ENCODE results near the gene FAM216B. TPM values are rescaled to one million over a fixed set of nuclear protein-coding genes. Genes with fewer than 3 reads are reported as not detected.

The FAM216B gene
- total RNA-seq, 1 donor from 2014 or later, result not detected

DNA sequence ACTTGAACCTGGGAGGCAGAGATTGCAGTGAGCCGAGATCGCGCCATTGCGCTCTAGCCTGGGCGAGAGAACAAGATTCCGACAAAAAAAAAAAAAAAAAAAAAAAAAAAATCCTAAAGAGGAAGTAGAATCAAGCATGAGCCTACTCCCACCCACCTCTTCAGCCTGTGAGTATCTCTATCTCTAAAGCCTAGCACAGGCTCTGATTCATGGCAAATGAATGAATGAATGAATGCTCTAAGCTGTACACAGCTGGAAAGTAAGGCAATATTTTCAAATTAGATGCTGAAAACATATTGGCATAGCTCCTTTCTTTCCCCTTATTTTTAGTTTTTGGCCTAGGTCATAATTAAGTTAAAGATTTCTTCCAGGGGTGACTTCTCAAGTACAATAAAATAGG is 35.7 kb upstream of the FAM216B start:
- Histone ChIP-seq H3K27ac (ENCODE audit: low read depth, low read length) (no peak overlapping the region), H3K27me3 (ENCODE audit: insufficient read depth, low read length) (peaks cover 7% of the 10 kb centered on the region), H3K79me2 (ENCODE audit: insufficient read depth, low read length) (no peaks in the 10 kb centered on the region), H4K20me1 (ENCODE audit: insufficient read depth, low read length) (no peaks in the 10 kb centered on the region), H3K4me2 (ENCODE audit: low read length) (peak overlapping the region; percentile 8), H2AFZ (ENCODE audit: low read depth, low read length) (no peak overlapping the region), H3K9me3 (ENCODE audit: insufficient read depth, low read depth, low read length) (no peaks in the 10 kb centered on the region), H3K4me3 (ENCODE audit: insufficient read depth, low read depth, low read length) (no peak overlapping the region), H3K4me1 (ENCODE audit: insufficient read depth, low read length) (peaks cover 15% of the 10 kb centered on the region), H3K9ac (ENCODE audit: low read length) (no peak overlapping the region), H3K36me3 (ENCODE audit: insufficient read depth, low read length) (no peaks in the 10 kb centered on the region)
- DNase-seq (ENCODE audit: low read depth), result no peak
- peaks cover 13% of the 10 kb centered on the region for H3K4me1 Mint-ChIP-seq (ENCODE audit: low read depth, unreplicated experiment)
- no peak for FAIRE-seq
- TF ChIP-seq, protein P1, sequence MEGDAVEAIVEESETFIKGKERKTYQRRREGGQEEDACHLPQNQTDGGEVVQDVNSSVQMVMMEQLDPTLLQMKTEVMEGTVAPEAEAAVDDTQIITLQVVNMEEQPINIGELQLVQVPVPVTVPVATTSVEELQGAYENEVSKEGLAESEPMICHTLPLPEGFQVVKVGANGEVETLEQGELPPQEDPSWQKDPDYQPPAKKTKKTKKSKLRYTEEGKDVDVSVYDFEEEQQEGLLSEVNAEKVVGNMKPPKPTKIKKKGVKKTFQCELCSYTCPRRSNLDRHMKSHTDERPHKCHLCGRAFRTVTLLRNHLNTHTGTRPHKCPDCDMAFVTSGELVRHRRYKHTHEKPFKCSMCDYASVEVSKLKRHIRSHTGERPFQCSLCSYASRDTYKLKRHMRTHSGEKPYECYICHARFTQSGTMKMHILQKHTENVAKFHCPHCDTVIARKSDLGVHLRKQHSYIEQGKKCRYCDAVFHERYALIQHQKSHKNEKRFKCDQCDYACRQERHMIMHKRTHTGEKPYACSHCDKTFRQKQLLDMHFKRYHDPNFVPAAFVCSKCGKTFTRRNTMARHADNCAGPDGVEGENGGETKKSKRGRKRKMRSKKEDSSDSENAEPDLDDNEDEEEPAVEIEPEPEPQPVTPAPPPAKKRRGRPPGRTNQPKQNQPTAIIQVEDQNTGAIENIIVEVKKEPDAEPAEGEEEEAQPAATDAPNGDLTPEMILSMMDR (IDR thresholded peaks at IDR 0.05; ENCODE audit: insufficient read depth, low read depth, low read length), result no peak
- no peak for TF ChIP-seq EZH2 (IDR thresholded peaks at IDR 0.05; ENCODE audit: insufficient read depth, low read length)
- peak overlapping the region; percentile 59 for H3K27ac Mint-ChIP-seq (ENCODE audit: unreplicated experiment)
- no peak overlapping the region for H3K4me3 Mint-ChIP-seq (ENCODE audit: unreplicated experiment)
- no peaks in the 10 kb centered on the region for H3K9me3 Mint-ChIP-seq (ENCODE audit: unreplicated experiment)
- peaks cover 2% of the 10 kb centered on the region for H3K27me3 Mint-ChIP-seq (ENCODE audit: low read depth, unreplicated experiment)
- H3K36me3 Mint-ChIP-seq (ENCODE audit: low read depth, unreplicated experiment), result peaks cover 2% of the 10 kb centered on the region

DNA sequence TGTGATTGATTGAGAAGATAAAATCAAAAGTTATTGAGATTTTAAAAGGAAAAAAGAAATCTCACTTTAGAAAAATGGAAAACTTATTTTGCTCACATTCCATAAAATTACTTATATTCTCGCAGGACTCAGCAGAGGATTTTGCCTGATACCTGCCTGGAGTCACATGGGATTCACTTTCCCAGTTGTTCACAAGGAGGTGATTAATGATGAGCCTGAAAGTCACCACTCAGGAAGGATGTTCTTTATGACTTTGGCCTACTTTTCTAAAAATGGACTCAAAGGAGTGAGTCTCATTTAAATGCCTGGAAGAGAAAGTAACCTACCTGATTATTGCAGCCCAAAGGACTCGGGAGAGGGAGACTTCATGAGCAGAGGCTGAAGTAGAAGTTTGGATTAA is 34.5 kb upstream of the FAM216B start:
- Histone ChIP-seq H3K27me3 (ENCODE audit: insufficient read depth, low read length) (peaks cover 7% of the 10 kb centered on the region), H3K27ac (ENCODE audit: low read depth, low read length) (peak overlapping the region; percentile 82), H2AFZ (ENCODE audit: low read depth, low read length) (no peak overlapping the region), H3K4me3 (ENCODE audit: insufficient read depth, low read depth, low read length) (no peak overlapping the region), H3K9ac (ENCODE audit: low read length) (peak overlapping the region; percentile 74), H3K36me3 (ENCODE audit: insufficient read depth, low read length) (no peaks in the 10 kb centered on the region), H3K9me3 (ENCODE audit: insufficient read depth, low read depth, low read length) (no peaks in the 10 kb centered on the region), H3K79me2 (ENCODE audit: insufficient read depth, low read length) (no peaks in the 10 kb centered on the region), H4K20me1 (ENCODE audit: insufficient read depth, low read length) (no peaks in the 10 kb centered on the region), H3K4me2 (ENCODE audit: low read length) (peak overlapping the region; percentile 68), H3K4me1 (ENCODE audit: insufficient read depth, low read length) (peaks cover 15% of the 10 kb centered on the region)
- Mint-ChIP-seq H3K4me1 (ENCODE audit: low read depth, unreplicated experiment) (peaks cover 13% of the 10 kb centered on the region), H3K4me3 (ENCODE audit: unreplicated experiment) (no peak overlapping the region), H3K27ac (ENCODE audit: unreplicated experiment) (peak overlapping the region; percentile 93), H3K36me3 (ENCODE audit: low read depth, unreplicated experiment) (peaks cover 2% of the 10 kb centered on the region), H3K9me3 (ENCODE audit: unreplicated experiment) (no peaks in the 10 kb centered on the region), H3K27me3 (ENCODE audit: low read depth, unreplicated experiment) (peaks cover 2% of the 10 kb centered on the region)
- DNase-seq (ENCODE audit: low read depth) (no peak), FAIRE-seq (no peak)
- TF ChIP-seq EZH2 (IDR thresholded peaks at IDR 0.05; ENCODE audit: insufficient read depth, low read length), result no peak
- TF ChIP-seq, protein P1 (IDR thresholded peaks at IDR 0.05; ENCODE audit: insufficient read depth, low read depth, low read length), result no peak

DNA sequence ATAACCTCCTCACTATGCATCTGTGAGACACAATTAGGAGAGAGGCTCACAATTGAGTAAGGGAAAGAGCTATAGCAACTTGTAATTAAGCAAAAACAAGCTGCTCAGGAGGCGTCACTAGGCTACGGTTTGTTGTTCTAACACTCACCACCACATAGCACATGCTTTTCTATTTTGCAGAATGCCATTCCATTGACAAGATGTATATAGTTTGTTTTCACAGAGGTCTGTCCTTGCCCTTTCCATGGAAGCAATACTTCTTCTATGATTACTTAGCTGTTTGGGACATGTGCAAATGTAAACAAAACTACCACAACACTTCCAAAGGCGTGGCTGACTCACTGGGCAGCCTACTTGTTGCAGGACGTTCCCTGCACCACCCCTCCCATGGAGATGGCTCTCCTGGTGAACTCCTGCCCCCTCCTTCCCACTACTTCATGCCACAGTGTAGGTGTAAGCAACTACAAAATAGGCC is 33.9 kb upstream of the FAM216B start:
- peak; percentile 99 for FAIRE-seq
- Histone ChIP-seq H3K9ac (ENCODE audit: low read length) (peak overlapping the region; percentile 74), H3K4me1 (ENCODE audit: insufficient read depth, low read length) (peaks cover 15% of the 10 kb centered on the region), H3K4me2 (ENCODE audit: low read length) (peak overlapping the region; percentile 68), H3K27ac (ENCODE audit: low read depth, low read length) (peak overlapping the region; percentile 82), H3K9me3 (ENCODE audit: insufficient read depth, low read depth, low read length) (no peaks in the 10 kb centered on the region), H3K79me2 (ENCODE audit: insufficient read depth, low read length) (no peaks in the 10 kb centered on the region), H3K27me3 (ENCODE audit: insufficient read depth, low read length) (peaks cover 7% of the 10 kb centered on the region), H3K4me3 (ENCODE audit: insufficient read depth, low read depth, low read length) (no peak overlapping the region), H4K20me1 (ENCODE audit: insufficient read depth, low read length) (no peaks in the 10 kb centered on the region), H3K36me3 (ENCODE audit: insufficient read depth, low read length) (no peaks in the 10 kb centered on the region), H2AFZ (ENCODE audit: low read depth, low read length) (no peak overlapping the region)
- Mint-ChIP-seq H3K27me3 (ENCODE audit: low read depth, unreplicated experiment) (peaks cover 2% of the 10 kb centered on the region), H3K9me3 (ENCODE audit: unreplicated experiment) (no peaks in the 10 kb centered on the region), H3K36me3 (ENCODE audit: low read depth, unreplicated experiment) (peaks cover 2% of the 10 kb centered on the region), H3K4me3 (ENCODE audit: unreplicated experiment) (no peak overlapping the region), H3K27ac (ENCODE audit: unreplicated experiment) (peak overlapping the region; percentile 93), H3K4me1 (ENCODE audit: low read depth, unreplicated experiment) (peaks cover 13% of the 10 kb centered on the region)
- DNase-seq (ENCODE audit: low read depth), result peak; percentile 96
- TF ChIP-seq, protein P1 (IDR thresholded peaks at IDR 0.05; ENCODE audit: insufficient read depth, low read depth, low read length), result no peak
- no peak for TF ChIP-seq EZH2 (IDR thresholded peaks at IDR 0.05; ENCODE audit: insufficient read depth, low read length)

Data from astrocyte (in vitro differentiated cells and primary cell).